Measurements from ENCODE around the gene PCMT1.

DNA sequence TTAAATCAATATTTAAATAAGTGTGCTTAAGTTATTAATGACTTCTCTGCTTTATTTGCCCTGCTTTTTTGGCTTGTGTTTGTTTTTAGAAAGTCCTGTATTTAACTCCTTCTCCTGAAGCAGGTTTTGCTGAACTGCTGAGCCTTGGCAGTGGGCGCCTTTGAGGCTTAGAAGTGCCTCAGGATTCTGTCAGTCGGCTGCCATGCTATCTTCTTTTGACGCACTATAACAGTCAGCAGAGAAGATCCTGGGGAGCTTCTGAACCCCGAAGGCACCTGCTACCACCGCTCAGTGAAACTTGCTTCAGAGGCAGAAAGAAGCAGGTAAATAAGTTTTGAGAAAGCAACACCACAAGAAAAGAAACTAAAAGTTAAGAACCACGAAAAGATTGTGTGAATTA lies 22.4 kb downstream of the PCMT1 start:
- no peak for TF ChIP-seq EZH2 (IDR thresholded peaks at IDR 0.05; ENCODE audit: borderline replicate concordance)
- TF ChIP-seq CTCF (IDR thresholded peaks at IDR 0.05; ENCODE audit: poor library complexity) = no peak
- no peak for TF ChIP-seq EZH2phosphoT487 (IDR thresholded peaks at IDR 0.05; ENCODE audit: low read depth, severe bottlenecking, unreplicated experiment)

Measured in hepatocyte (in vitro differentiated cells).